ENCODE measurements around the gene ACE. TPM values are rescaled to one million over a fixed set of nuclear protein-coding genes. Genes with fewer than 3 reads are reported as not detected.
"Not testable (repeated sequence)": the region's sequence is repeated elsewhere in the genome, so short reads cannot be mapped to it uniquely, and the experiment has no call there.

ACE gene
- total RNA-seq, 3 donors from 2014 or later = 2.6 to 13.9 (median 9.1) TPM

- no peak for DNase-seq (ENCODE audit: low spot score in 2 of 2)
- no peaks in the 10 kb centered on the region for H3K27me3 ChIP-seq
- H3K9me3 ChIP-seq = no peaks in the 10 kb centered on the region
- no peak overlapping the region for H3K27ac ChIP-seq
- H3K4me3 ChIP-seq = no peak overlapping the region
- no peaks in the 10 kb centered on the region for H3K4me1 ChIP-seq
- TF ChIP-seq POLR2AphosphoS5 (IDR thresholded peaks at IDR 0.05) (no peak), POLR2A (IDR thresholded peaks at IDR 0.05) (no peak), CTCF (IDR thresholded peaks at IDR 0.05) (no peak)
- no peaks in the 10 kb centered on the region for H3K36me3 ChIP-seq
- intact Hi-C loops (cut with DNase I; ENCODE audit: low total_unique reads) = no loop called here
Measured at GRCh38 chr17:63458478-63458877, 18.4 kb upstream of the ACE start.

- Histone ChIP-seq H3K4me3 (no peak overlapping the region), H3K9me3 (no peaks in the 10 kb centered on the region), H3K27ac (peak overlapping the region in 1 of 2 donors; percentile 82), H3K27me3 (no peaks in the 10 kb centered on the region), H3K4me1 (no peaks in the 10 kb centered on the region), H3K36me3 (no peaks in the 10 kb centered on the region)
- intact Hi-C loops (cut with DNase I; ENCODE audit: low total_unique reads) = no loop called here
- TF ChIP-seq CTCF (IDR thresholded peaks at IDR 0.05) (no peak), POLR2AphosphoS5 (IDR thresholded peaks at IDR 0.05) (no peak), POLR2A (IDR thresholded peaks at IDR 0.05) (no peak)
- no peak for DNase-seq (ENCODE audit: low spot score in 2 of 2)
Measured at GRCh38 chr17:63460018-63460417, 16.8 kb upstream of the ACE start.

GRCh38 chr17:63463771-63464170 is 13.1 kb upstream of the ACE start:
- no peaks in the 10 kb centered on the region for H3K9me3 ChIP-seq
- H3K27me3 ChIP-seq = no peaks in the 10 kb centered on the region
- no peak overlapping the region for H3K4me3 ChIP-seq
- H3K4me1 ChIP-seq = no peaks in the 10 kb centered on the region
- intact Hi-C loops (cut with DNase I; ENCODE audit: low total_unique reads) = no loop called here
- no peak overlapping the region for H3K27ac ChIP-seq
- H3K36me3 ChIP-seq = no peaks in the 10 kb centered on the region
- no peak for DNase-seq (ENCODE audit: low spot score in 2 of 2)
- TF ChIP-seq POLR2AphosphoS5 (IDR thresholded peaks at IDR 0.05) = no peak
- no peak for TF ChIP-seq POLR2A (IDR thresholded peaks at IDR 0.05)
- no peak for TF ChIP-seq CTCF (IDR thresholded peaks at IDR 0.05)

- Histone ChIP-seq H3K36me3 (no peaks in the 10 kb centered on the region), H3K4me1 (no peaks in the 10 kb centered on the region), H3K9me3 (no peaks in the 10 kb centered on the region), H3K27ac (no peak overlapping the region), H3K27me3 (no peaks in the 10 kb centered on the region), H3K4me3 (no peak overlapping the region)
- intact Hi-C loops (cut with DNase I; ENCODE audit: low total_unique reads) = no loop called here
- DNase-seq (ENCODE audit: low spot score in 2 of 2) = no peak
- no peak for TF ChIP-seq CTCF (IDR thresholded peaks at IDR 0.05)
- TF ChIP-seq POLR2AphosphoS5 (IDR thresholded peaks at IDR 0.05) = no peak
- TF ChIP-seq POLR2A (IDR thresholded peaks at IDR 0.05) = no peak
Measured at GRCh38 chr17:63464691-63465236, 12.1 kb upstream of the ACE start.

GRCh38 chr17:63468099-63468498 is 8.8 kb upstream of the ACE start:
- H3K4me1 ChIP-seq; intact Hi-C loops (cut with DNase I; ENCODE audit: low total_unique reads); H3K27me3 ChIP-seq; H3K9me3 ChIP-seq; H3K27ac ChIP-seq; H3K4me3 ChIP-seq; DNase-seq (ENCODE audit: low spot score in 2 of 2); H3K36me3 ChIP-seq: not testable (repeated sequence)

GRCh38 chr17:63474174-63474573 is 2.7 kb upstream of the ACE start:
- no peak for DNase-seq (ENCODE audit: low spot score in 2 of 2)
- TF ChIP-seq POLR2AphosphoS5 (IDR thresholded peaks at IDR 0.05) (no peak), CTCF (IDR thresholded peaks at IDR 0.05) (no peak), POLR2A (IDR thresholded peaks at IDR 0.05) (no peak)
- Histone ChIP-seq H3K9me3 (no peaks in the 10 kb centered on the region), H3K4me3 (no peak overlapping the region), H3K4me1 (peaks cover 7 to 13% of the 10 kb centered on the region in 2 donors), H3K27me3 (peaks cover 0 to 3% of the 10 kb centered on the region in 2 donors), H3K36me3 (no peaks in the 10 kb centered on the region), H3K27ac (peak overlapping the region; percentile 10 to 71)
- intact Hi-C loops (cut with DNase I; ENCODE audit: low total_unique reads) = no loop called here

Data from breast epithelium (tissue), 4 donors.